ENCODE results near the gene SLC25A51. TPM values are rescaled to one million over a fixed set of nuclear protein-coding genes. Genes with fewer than 3 reads are reported as not detected.

The SLC25A51 gene
- total RNA-seq, 1 donor from 2014 or later: 26.0 TPM

DNA sequence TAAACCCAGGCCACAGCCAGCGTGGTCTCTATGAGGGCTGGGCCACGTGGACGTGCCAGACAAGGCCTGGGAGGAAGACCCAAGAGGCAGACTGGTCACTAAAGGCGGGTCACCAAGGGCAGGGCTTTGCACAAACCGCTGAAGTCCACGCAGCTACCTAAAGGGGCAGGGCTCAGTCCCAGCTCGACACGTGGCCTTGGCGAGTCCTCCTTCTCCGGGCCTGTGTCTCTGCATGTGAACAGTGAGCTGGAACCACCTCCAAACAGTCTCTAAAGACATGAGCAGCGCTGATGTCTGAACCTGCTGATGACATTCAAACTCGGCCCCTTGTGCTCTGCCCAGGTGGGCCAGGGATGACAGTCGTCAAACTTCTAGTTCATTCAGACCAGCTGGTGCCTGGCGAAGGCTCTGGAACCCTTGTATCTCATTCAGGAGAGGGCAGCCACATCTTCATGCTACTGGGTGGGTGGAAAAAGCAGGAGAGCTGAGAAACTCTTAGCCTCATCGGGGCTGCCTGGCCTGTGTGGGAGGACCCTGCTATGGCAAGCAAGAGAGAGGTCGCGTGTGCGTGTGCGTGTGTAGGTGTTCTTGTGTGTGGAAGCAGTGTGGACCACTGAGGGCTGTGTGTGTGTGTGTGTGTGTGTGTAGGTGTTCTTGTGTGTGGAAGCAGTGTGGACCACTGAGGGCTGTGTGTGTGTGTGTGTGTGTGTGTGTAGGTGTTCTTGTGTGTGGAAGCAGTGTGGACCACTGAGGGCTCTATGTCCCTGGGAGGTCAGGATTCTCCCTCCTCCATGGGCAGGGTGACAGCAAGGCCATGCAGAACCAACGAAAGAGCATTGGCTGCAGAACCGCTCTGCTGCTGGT lies 14.1 kb upstream of the SLC25A51 start:
- H3K4me3 Mint-ChIP-seq: no peak overlapping the region
- no peaks in the 10 kb centered on the region for H3K9me3 Mint-ChIP-seq
- TF ChIP-seq, protein P1, sequence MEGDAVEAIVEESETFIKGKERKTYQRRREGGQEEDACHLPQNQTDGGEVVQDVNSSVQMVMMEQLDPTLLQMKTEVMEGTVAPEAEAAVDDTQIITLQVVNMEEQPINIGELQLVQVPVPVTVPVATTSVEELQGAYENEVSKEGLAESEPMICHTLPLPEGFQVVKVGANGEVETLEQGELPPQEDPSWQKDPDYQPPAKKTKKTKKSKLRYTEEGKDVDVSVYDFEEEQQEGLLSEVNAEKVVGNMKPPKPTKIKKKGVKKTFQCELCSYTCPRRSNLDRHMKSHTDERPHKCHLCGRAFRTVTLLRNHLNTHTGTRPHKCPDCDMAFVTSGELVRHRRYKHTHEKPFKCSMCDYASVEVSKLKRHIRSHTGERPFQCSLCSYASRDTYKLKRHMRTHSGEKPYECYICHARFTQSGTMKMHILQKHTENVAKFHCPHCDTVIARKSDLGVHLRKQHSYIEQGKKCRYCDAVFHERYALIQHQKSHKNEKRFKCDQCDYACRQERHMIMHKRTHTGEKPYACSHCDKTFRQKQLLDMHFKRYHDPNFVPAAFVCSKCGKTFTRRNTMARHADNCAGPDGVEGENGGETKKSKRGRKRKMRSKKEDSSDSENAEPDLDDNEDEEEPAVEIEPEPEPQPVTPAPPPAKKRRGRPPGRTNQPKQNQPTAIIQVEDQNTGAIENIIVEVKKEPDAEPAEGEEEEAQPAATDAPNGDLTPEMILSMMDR (IDR thresholded peaks at IDR 0.05; ENCODE audit: unreplicated experiment): no peak
- H3K27me3 Mint-ChIP-seq (ENCODE audit: low read depth): no peaks in the 10 kb centered on the region
- H3K36me3 Mint-ChIP-seq: peaks cover 2% of the 10 kb centered on the region
- DNase-seq (ENCODE audit: low spot score in 2 of 2, unreplicated experiment in 2 of 2): no peak
- H3K4me1 Mint-ChIP-seq: peaks cover 39% of the 10 kb centered on the region
- H3K27ac Mint-ChIP-seq: peak overlapping the region; percentile 43

DNA sequence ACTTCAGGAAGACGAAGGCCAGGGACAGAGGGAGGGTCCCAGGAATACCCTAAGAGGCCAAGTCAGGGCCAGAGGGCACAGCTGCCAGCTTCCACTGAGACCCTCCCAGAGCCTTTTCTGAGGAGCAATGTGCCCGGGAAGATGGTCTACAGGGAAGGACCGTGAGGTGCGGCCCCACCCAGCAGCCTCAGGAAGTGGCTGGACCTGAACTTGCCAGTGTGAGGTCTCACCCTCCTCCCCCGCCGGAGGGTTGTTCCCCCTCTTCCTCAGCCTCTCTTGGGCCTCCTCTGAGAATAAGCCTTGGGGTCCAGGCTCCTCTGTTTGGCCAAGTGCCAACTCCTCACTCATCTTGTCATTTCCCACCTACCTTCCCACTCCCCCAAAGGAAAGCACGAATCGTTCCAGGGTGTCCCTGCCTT lies 13.4 kb upstream of the SLC25A51 start:
- peak overlapping the region; percentile 80 for H3K27ac Mint-ChIP-seq

DNA sequence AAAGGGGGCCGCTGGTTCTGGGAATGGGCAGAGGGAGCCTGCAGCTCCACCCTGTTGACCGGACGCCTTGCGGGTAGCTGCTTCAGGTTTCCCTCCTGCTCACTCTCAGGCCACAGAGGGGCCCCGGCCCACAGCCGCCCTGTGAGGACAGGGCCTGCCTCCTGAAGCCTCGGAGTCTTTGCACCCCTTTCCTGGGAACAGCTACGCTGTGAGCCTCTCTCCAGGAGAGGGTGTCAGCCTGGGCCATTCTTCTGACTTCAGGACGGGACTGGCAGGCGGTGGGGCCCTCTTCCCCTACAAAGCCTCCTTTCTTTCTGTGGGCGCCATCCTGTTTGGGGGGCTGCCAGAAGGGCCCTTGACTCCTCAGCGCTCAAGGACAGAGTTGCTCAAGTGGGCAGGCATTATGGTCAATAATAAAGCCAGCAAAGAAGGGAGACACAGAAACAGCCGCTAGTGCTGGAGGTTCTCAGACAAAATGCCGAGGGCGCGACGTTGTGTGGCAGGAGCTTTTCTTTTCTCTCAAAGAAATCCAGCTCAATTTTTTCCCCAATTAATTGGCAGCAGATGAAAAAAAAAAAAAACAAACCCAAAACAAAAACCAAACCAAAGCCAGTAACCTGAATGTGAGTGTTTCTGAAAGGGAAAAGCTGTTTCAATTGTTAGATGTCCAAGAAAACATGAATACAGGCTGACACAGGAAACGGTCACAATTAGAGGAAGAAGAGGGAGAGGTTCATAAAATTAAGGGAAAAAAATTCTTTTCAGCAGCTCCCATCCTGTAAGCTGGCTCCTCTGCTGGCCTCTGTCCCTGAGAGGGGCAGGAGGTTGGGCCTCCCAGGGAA lies 12.8 kb upstream of the SLC25A51 start:
- DNase-seq (ENCODE audit: low spot score in 2 of 2, unreplicated experiment in 2 of 2): no peak
- no peak overlapping the region for H3K4me3 Mint-ChIP-seq
- H3K36me3 Mint-ChIP-seq: peaks cover 2% of the 10 kb centered on the region
- H3K4me1 Mint-ChIP-seq: peaks cover 26% of the 10 kb centered on the region
- TF ChIP-seq, protein P1 (IDR thresholded peaks at IDR 0.05; ENCODE audit: unreplicated experiment): no peak
- no peaks in the 10 kb centered on the region for H3K27me3 Mint-ChIP-seq (ENCODE audit: low read depth)
- H3K9me3 Mint-ChIP-seq: no peaks in the 10 kb centered on the region
- peak overlapping the region; percentile 80 for H3K27ac Mint-ChIP-seq

More for the DNA sequence above, 13.4 kb upstream of the SLC25A51 start:
- Mint-ChIP-seq H3K4me3 (no peak overlapping the region), H3K36me3 (peaks cover 2% of the 10 kb centered on the region), H3K4me1 (peaks cover 32% of the 10 kb centered on the region), H3K9me3 (no peaks in the 10 kb centered on the region), H3K27me3 (ENCODE audit: low read depth) (no peaks in the 10 kb centered on the region)
- TF ChIP-seq, protein P1 (IDR thresholded peaks at IDR 0.05; ENCODE audit: unreplicated experiment): no peak
- no peak for DNase-seq (ENCODE audit: low spot score in 2 of 2, unreplicated experiment in 2 of 2)

DNA sequence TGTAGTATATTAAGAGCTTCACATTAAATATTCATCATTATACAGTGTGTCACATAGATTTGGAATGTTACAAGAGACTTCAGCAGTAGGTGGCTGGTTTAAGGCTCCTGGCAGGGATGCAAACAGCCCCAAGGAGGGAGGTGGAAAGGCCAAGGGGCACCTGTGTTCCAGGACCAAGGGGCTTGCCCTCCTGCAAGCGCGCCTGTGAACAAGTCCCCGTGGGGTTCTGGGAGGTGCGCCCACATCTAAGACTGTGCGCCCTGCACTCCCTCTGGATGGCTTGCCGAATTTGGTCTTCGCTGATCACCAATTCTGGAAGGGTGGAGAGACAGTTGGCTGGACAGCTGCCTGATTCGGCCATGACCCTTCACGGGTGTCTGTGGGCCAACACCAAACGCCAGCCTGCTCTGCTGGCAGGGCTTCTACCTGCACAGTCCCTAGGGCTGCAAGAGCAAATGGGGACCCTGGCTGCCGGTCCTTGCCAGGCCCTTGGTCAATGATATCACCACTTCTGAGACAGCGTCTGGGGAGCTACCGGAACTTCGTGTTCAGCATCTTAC lies 12.1 kb upstream of the SLC25A51 start:
- Mint-ChIP-seq H3K9me3 (no peaks in the 10 kb centered on the region), H3K27ac (peak overlapping the region; percentile 56), H3K4me1 (peaks cover 19% of the 10 kb centered on the region), H3K4me3 (no peak overlapping the region), H3K36me3 (peaks cover 2% of the 10 kb centered on the region), H3K27me3 (ENCODE audit: low read depth) (no peaks in the 10 kb centered on the region)
- TF ChIP-seq, protein P1 (IDR thresholded peaks at IDR 0.05; ENCODE audit: unreplicated experiment): no peak
- no peak for DNase-seq (ENCODE audit: low spot score in 2 of 2, unreplicated experiment in 2 of 2)

DNA sequence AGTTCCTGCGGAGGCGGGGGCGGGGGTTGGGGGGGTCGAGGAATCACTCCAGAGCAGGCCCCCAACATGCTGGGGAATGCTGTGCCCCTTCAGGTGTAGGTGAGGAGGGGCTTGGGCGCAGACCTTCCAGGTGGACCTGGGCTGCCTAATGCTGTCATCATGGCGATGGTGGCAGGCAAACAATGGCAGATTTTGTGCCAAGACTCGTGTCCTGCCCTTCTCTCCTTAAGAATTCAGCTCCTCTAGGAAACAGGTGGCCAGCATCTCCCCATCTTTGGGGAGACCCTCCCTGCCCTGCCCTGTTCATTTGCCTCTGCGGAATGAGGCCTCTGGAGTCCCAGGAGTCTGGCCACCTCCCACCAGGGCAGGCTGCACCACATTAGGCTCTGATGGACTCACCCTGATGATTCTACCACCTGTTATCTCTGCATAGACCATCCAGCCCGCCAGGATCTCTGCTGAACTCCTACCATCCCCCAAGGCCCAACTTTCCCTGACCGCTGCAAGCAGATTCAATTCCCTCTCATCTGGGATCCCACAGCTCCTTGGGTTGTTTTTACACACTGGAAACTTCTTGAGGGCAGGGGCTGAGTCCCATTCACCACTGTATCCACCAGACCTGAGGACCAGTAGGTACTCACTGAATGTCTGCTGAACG lies 10.9 kb upstream of the SLC25A51 start:
- H3K36me3 Mint-ChIP-seq: peaks cover 2% of the 10 kb centered on the region
- H3K4me3 Mint-ChIP-seq: no peak overlapping the region
- H3K4me1 Mint-ChIP-seq: peaks cover 14% of the 10 kb centered on the region
- H3K27me3 Mint-ChIP-seq (ENCODE audit: low read depth): no peaks in the 10 kb centered on the region
- DNase-seq (ENCODE audit: low spot score in 2 of 2, unreplicated experiment in 2 of 2): no peak
- TF ChIP-seq, protein P1 (IDR thresholded peaks at IDR 0.05; ENCODE audit: unreplicated experiment): no peak
- peak overlapping the region; percentile 23 for H3K27ac Mint-ChIP-seq
- no peaks in the 10 kb centered on the region for H3K9me3 Mint-ChIP-seq
